Measurements from ENCODE around the gene SLC16A9.
"Not testable (repeated sequence)": the region's sequence is repeated elsewhere in the genome, so short reads cannot be mapped to it uniquely, and the experiment has no call there.

Gene SLC16A9

GRCh38 chr10:59668096-59668495 lies 41.6 kb downstream of the SLC16A9 start:
- Histone ChIP-seq H3K4me3 (no peak overlapping the region), H3K36me3 (no peaks in the 10 kb centered on the region), H3K27me3 (no peaks in the 10 kb centered on the region), H3K4me1 (peaks cover 0 to 34% (median 31%) of the 10 kb centered on the region in 10 experiments; a peak in 16 of 20 replicates), H3K9ac (no peak overlapping the region), H4K20me1 (no peaks in the 10 kb centered on the region), H3K27ac (no peak overlapping the region), H3K4me2 (no peak overlapping the region), H3K9me3 (replicated peaks in 1 of 11) (peaks cover 11 to 25% (median 18%) of the 10 kb centered on the region in 11 experiments; a peak in 21 of 22 replicates)
- no peak for TF ChIP-seq Cebpa-rat (IDR thresholded peaks at IDR 0.05)

DNA sequence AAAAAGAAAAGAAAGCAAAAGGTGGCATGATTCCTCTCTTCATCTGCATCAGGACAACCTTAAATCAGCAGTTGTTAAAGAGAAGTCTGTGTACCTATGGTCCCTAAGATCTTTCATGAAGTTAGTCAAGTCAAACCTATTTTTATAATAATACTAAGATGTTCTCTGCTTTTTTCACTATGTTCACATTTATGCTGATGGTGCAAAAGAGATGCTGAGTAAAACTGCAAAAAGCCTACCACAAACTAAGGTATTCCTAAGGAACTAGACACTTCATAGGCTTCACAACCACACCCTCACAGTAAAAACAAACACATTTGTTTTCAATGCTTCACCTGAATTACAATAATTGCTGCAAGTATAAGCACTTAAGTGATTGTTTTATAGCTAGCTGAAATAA lies 43.3 kb downstream of the SLC16A9 start:
- H3K9ac ChIP-seq: no peak overlapping the region
- no peaks in the 10 kb centered on the region for H4K20me1 ChIP-seq
- no peaks in the 10 kb centered on the region for H3K27me3 ChIP-seq
- no peak overlapping the region for H3K27ac ChIP-seq
- no peak for TF ChIP-seq Cebpa-rat (IDR thresholded peaks at IDR 0.05)
- H3K4me2 ChIP-seq: no peak overlapping the region
- peaks cover 11 to 29% (median 21%) of the 10 kb centered on the region in 11 experiments; a peak in 21 of 22 replicates for H3K9me3 ChIP-seq (replicated peaks in 1 of 11)
- H3K4me1 ChIP-seq: peaks cover 0 to 16% (median 13%) of the 10 kb centered on the region in 10 experiments; a peak in 15 of 20 replicates
- no peak overlapping the region for H3K4me3 ChIP-seq
- H3K36me3 ChIP-seq: no peaks in the 10 kb centered on the region

GRCh38 chr10:59663213-59663612 lies 46.4 kb downstream of the SLC16A9 start:
- not testable (repeated sequence) for H3K4me1 ChIP-seq, H3K9ac ChIP-seq, H3K27me3 ChIP-seq, H3K4me2 ChIP-seq, H3K36me3 ChIP-seq, H3K4me3 ChIP-seq, H4K20me1 ChIP-seq, H3K27ac ChIP-seq
- H3K9me3 ChIP-seq (replicated peaks in 1 of 11): peaks cover 19 to 37% (median 24%) of the 10 kb centered on the region in 11 experiments

GRCh38 chr10:59657724-59658123 lies 51.9 kb downstream of the SLC16A9 start:
- Histone ChIP-seq H3K9me3 (replicated peaks in 1 of 11) (peaks cover 0 to 20% (median 5%) of the 10 kb centered on the region in 11 experiments; a peak in 12 of 22 replicates), H3K36me3 (no peaks in the 10 kb centered on the region), H3K9ac (no peak overlapping the region), H3K27me3 (no peaks in the 10 kb centered on the region), H3K27ac (no peak overlapping the region), H3K4me3 (no peak overlapping the region), H4K20me1 (no peaks in the 10 kb centered on the region), H3K4me2 (no peak overlapping the region), H3K4me1 (peaks cover 16 to 33% (median 28%) of the 10 kb centered on the region in 10 experiments)
- no peak for TF ChIP-seq Cebpa-rat (IDR thresholded peaks at IDR 0.05)

- Histone ChIP-seq H3K27me3 (no peaks in the 10 kb centered on the region), H3K27ac (peak overlapping the region in 6 of 11 experiments; percentile 64 to 82 (median 76); a peak in 6 of 22 replicates), H3K4me3 (no peak overlapping the region), H3K4me1 (peaks cover 27 to 47% (median 38%) of the 10 kb centered on the region in 10 experiments), H3K4me2 (peak overlapping the region in 2 of 11 experiments; percentile 78 to 88; a peak in 4 of 22 replicates), H4K20me1 (no peaks in the 10 kb centered on the region), H3K9me3 (replicated peaks in 1 of 11) (peaks cover 0 to 11% (median 2%) of the 10 kb centered on the region in 11 experiments; a peak in 10 of 22 replicates), H3K36me3 (no peaks in the 10 kb centered on the region), H3K9ac (no peak overlapping the region)
- TF ChIP-seq Cebpa-rat (IDR thresholded peaks at IDR 0.05): no peak
Measured at GRCh38 chr10:59655309-59655708, 54.3 kb downstream of the SLC16A9 start.

- Histone ChIP-seq H3K27me3 (no peaks in the 10 kb centered on the region), H3K4me1 (peaks cover 27 to 47% (median 38%) of the 10 kb centered on the region in 10 experiments), H3K9ac (peak overlapping the region; percentile 2 to 62 (median 39); a peak in 18 of 22 replicates), H3K9me3 (replicated peaks in 1 of 11) (peaks cover 0 to 10% (median 0%) of the 10 kb centered on the region in 11 experiments; a peak in 2 of 22 replicates), H3K4me2 (peak overlapping the region; percentile 54 to 88 (median 71)), H3K27ac (peak overlapping the region; percentile 53 to 82 (median 71); a peak in 21 of 22 replicates), H3K36me3 (no peaks in the 10 kb centered on the region), H4K20me1 (no peaks in the 10 kb centered on the region), H3K4me3 (peak overlapping the region in 4 of 10 experiments; percentile 1 to 38 (median 15); a peak in 4 of 20 replicates)
- 0 out of 22 replicates have a peak, but pooled peaks of 1 of the 11 experiments have one; percentile 18 for TF ChIP-seq Cebpa-rat (IDR thresholded peaks at IDR 0.05)
Measured at GRCh38 chr10:59654007-59654406, 55.6 kb downstream of the SLC16A9 start.

DNA sequence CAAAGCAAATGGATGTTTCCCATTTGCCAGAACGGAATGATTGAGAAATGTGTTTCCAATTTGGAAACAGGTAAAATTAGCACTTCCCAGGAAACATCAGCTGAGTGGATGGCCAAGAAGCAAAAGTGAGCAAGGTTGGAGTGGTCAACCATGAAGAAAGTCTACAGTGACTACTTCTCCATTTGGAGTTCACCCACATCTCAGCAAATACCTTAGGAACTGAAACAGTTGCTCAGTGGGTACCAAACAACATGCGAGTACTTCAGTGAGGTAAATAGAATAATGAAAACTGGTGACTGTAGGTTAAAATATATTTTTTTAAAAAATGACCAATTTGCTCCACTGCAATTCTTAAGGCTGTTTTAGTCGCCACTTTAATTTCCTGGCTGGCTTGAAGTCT lies 57.7 kb downstream of the SLC16A9 start:
- Histone ChIP-seq H3K27me3 (no peaks in the 10 kb centered on the region), H3K9me3 (replicated peaks in 1 of 11) (peaks cover 0 to 19% (median 8%) of the 10 kb centered on the region in 11 experiments; a peak in 18 of 22 replicates), H3K4me3 (no peak overlapping the region), H3K27ac (peak overlapping the region in 2 of 11 experiments; percentile 75 to 76; a peak in 3 of 22 replicates), H4K20me1 (no peaks in the 10 kb centered on the region), H3K4me1 (peaks cover 27 to 47% (median 38%) of the 10 kb centered on the region in 10 experiments), H3K36me3 (no peaks in the 10 kb centered on the region), H3K9ac (no peak overlapping the region), H3K4me2 (peak overlapping the region in 10 of 11 experiments; percentile 15 to 72 (median 38); a peak in 15 of 22 replicates)
- TF ChIP-seq Cebpa-rat (IDR thresholded peaks at IDR 0.05): no peak

- peaks cover 22 to 35% (median 33%) of the 10 kb centered on the region in 10 experiments for H3K4me1 ChIP-seq
- no peaks in the 10 kb centered on the region for H4K20me1 ChIP-seq
- peaks cover 19 to 40% (median 29%) of the 10 kb centered on the region in 11 experiments for H3K9me3 ChIP-seq (replicated peaks in 1 of 11)
- H3K4me2 ChIP-seq: no peak overlapping the region
- no peak for TF ChIP-seq Cebpa-rat (IDR thresholded peaks at IDR 0.05)
- H3K27ac ChIP-seq: no peak overlapping the region
- no peaks in the 10 kb centered on the region for H3K27me3 ChIP-seq
- 0 out of 22 replicates have a peak, but pooled peaks cover 0 to 3% (median 0%) of the 10 kb centered on the region in 11 experiments for H3K36me3 ChIP-seq
- no peak overlapping the region for H3K9ac ChIP-seq
- H3K4me3 ChIP-seq: no peak overlapping the region
Measured at GRCh38 chr10:59649606-59650346, 59.9 kb downstream of the SLC16A9 start.

GRCh38 chr10:59648711-59649201 lies 60.9 kb downstream of the SLC16A9 start:
- Histone ChIP-seq H3K4me2 (no peak overlapping the region), H3K9ac (no peak overlapping the region), H3K4me3 (no peak overlapping the region), H4K20me1 (no peaks in the 10 kb centered on the region), H3K9me3 (replicated peaks in 1 of 11) (peaks cover 27 to 46% (median 35%) of the 10 kb centered on the region in 11 experiments), H3K36me3 (0 out of 22 replicates have a peak, but pooled peaks cover 0 to 3% (median 0%) of the 10 kb centered on the region in 11 experiments), H3K27me3 (no peaks in the 10 kb centered on the region), H3K4me1 (peaks cover 15 to 26% (median 22%) of the 10 kb centered on the region in 10 experiments), H3K27ac (no peak overlapping the region)
- no peak for TF ChIP-seq Cebpa-rat (IDR thresholded peaks at IDR 0.05)

All from BLaER1 treated with 17β-estradiol and CSF1 and Interleukin-3, amounts not matched to agents 10 nM and 100 nM (cell line).